Gastroesophageal sphincter (tissue), 3 donors: Measurements from ENCODE around the gene CFAP58.

Experiments
- CTCF ChIP-seq, 4 experiments: fragments of 200-600 bp in 2 of 4; fragments of 450-650 bp in 2 of 4; sonication (generic) in 1 of 4; IDR thresholded peaks; one replicate each; pipeline ENCODE4 v1.5.1; 2017 to 2019; ENCODE audit warnings: antibody characterized with exemption in 4 of 4, mild to moderate bottlenecking in 2 of 4, moderate library complexity in 2 of 4
- POLR2A ChIP-seq, 2 donors: fragments of 450-650 bp; IDR thresholded peaks; one replicate each; pipeline ENCODE4 v1.6.1; 2017; ENCODE audit warnings: antibody characterized with exemption in 2 of 2, mild to moderate bottlenecking in 2 of 2, moderate library complexity in 1 of 2
- POLR2AphosphoS5 ChIP-seq: sonication (generic); formaldehyde crosslinking; IDR thresholded peaks from one replicate; pipeline ENCODE4 v1.6.1; 2017; ENCODE audit warnings: antibody characterized with exemption

GRCh38 chr10:104483582-104483981, 129.9 kb downstream of the CFAP58 start:
- TF ChIP-seq CTCF (IDR thresholded peaks at IDR 0.05) (no peak), POLR2A (IDR thresholded peaks at IDR 0.05) (no peak), POLR2AphosphoS5 (no peak)
